SK-N-MC (cell line): ENCODE measurements around the gene TMEM259.

Source experiments
- EZH2 ChIP-seq: fragments of 200-600 bp; sonication (generic); IDR thresholded peaks from one replicate; pipeline ENCODE4 v1.6.1; 2017; ENCODE audit warnings: antibody characterized with exemption
- FOXP2 ChIP-seq: optimal IDR thresholded peaks from 2 replicates; pipeline ENCODE3; 2011; ENCODE audit warnings: mild to moderate bottlenecking, moderate library complexity; ENCODE audit not compliant: insufficient read depth; ENCODE audit errors: extremely low read length, control extremely low read depth
- POLR2AphosphoS5 ChIP-seq: IDR thresholded peaks from 2 replicates; pipeline ENCODE4 v1.6.1; 2012; ENCODE audit warnings: mild to moderate bottlenecking, low read depth, low read length, borderline replicate concordance

GRCh38 chr19:1070576-1070930, 49.6 kb upstream of the TMEM259 start:
- no peak for TF ChIP-seq POLR2AphosphoS5
- no peak for TF ChIP-seq EZH2
- no peak for TF ChIP-seq FOXP2
